Measurements from ENCODE around the gene NUDT22. TPM values are rescaled to one million over a fixed set of nuclear protein-coding genes. Genes with fewer than 3 reads are reported as not detected.
"Not testable (repeated sequence)": the region's sequence is repeated elsewhere in the genome, so short reads cannot be mapped to it uniquely, and the experiment has no call there.

The NUDT22 gene
- total RNA-seq, 2 donors from 2014 or later = 58.8 to 82.0 TPM

DNA sequence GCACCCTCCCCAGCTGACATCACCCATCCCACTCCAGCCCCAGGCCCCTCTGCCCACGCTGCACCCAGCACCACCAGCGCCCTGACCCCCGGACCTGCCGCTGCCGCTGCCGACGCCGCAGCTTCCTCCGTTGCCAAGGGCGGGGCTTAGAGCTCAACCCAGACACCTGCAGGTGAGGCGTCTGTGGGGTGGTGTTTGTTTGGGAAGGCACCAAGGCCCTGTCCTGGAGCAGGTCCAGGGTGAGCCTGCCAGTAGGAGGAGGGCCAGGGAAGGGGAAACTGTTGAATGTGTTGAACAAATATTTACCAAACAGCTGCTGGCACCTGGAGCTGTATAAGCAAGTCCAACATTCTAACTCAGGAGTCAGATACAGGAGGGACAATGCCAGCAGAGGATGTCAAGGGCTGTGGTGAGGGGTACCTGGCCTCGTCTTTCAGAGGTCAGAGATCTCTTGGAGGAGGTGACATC lies 11.4 kb downstream of the NUDT22 start:
- no peak for DNase-seq
- ATAC-seq = no peak
- intact Hi-C loops (cut with DNase I) = no loop called here

GRCh38 chr11:64238076-64238475 lies 12.0 kb downstream of the NUDT22 start:
- intact Hi-C loops (cut with DNase I) = no loop called here
- no peak for DNase-seq
- ATAC-seq = no peak

- no peak for DNase-seq
- intact Hi-C loops (cut with DNase I) = no loop called here
- no peak for ATAC-seq
Observed at GRCh38 chr11:64238999-64239398, 12.9 kb downstream of the NUDT22 start.

DNA sequence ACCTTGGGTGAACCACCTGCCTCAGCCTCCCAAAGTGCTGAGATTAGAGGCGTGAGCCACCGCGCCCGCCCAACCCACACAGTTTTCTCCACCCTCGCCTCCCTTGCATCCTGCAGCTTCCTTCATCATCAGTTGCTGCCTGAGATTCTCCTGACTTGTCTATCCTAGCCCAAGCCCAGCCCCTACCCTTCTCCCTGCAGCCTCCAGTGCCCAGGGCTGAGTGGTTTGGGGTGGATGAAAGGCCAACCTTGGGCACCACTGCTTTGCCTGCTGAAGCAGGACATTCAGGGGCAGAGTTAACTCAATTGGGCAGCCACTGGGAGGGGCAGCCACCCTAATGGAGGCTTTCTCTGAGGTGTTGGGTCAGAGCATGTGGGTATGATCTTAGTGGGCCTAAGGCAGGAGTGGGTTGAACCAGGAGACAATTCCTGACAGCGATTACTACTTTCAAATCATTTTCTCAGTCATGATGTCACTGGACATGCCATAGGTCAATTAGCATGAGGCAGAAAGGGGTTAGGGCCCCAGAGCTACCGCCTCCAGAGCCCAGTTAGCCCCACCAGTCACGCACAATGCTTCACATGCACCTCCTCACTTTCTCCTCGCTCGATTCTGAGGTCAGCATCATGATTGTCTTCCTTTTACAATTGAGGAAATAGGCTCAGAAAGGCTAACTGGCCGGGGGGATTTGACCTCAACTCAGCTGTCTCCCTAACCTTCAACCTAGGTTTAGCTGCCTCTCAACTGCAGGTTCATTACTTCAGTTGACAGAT lies 13.8 kb downstream of the NUDT22 start:
- intact Hi-C loops (cut with DNase I) = no loop called here
- ATAC-seq (no peak), DNase-seq (no peak)

GRCh38 chr11:64240435-64241240 lies 14.6 kb downstream of the NUDT22 start, which contains the start of gene FKBP2:
Gene FKBP2, plus strand, starts transcription at chr11:64241095. Its CDS starts 1,293 bp downstream, at chr11:64242388.
- intact Hi-C loops (cut with DNase I) = no loop called here
- DNase-seq = peak; percentile 98
- ATAC-seq = peak; percentile 75 to 83

DNA sequence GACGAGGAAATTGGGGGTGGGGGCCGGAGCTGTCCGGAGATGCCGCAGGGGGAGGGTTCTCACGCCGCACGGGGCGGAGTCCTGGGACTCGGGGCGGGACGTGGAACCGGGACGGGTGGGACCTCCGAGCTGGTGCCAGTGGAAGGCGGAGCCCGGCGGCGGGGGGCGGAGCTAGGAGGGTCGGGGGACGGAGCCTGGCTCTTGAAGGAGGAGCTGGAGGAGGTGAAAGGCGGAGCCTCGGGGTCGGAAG lies 15.1 kb downstream of the NUDT22 start:
- DNase-seq (peak; percentile 99), ATAC-seq (peak; percentile 89 to 90)
- intact Hi-C loops (cut with DNase I) = no loop called here

DNA sequence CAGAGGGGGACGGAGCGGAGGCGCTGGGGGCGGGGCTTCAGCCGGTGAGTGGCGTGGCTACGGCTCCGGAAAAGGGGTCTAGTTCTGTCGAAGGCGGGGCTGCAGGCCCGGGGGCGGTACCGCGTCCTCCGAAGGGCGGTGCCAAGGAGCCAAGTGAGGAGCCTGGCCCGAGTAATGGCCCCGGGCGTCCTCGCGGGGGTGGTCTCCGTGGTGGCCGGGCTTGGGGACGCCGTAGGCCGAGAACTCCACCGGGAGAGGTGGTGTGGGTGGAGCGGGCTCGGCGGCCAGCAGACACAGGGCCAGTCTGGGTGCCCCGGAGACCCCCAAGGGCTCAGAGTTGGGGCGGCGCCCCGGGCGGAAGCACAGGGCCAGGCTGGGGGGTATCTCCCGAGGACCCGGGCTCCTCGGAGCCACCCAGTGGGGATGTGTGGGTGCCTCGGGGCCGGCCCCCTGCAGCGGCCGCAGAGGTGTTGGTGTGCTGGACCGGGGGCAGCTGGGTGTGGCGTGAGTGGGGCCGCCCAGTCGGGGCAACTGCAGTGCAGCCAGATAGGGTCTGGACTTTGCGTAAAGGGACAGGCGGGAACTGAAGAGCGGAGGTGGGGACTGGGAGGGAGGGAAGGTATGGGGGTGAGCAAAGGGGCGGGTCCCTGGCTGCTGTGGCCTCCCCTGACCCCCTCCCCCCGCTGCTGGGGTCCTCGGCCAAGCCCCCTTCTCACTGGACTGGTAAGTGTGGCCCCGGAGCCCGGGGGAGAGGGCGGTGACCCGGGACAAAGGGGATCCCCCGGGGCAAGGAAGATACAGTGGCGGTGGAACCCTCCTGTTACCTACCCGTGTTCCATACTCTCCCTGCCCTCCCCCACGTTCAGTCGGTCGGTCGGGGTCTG lies 15.7 kb downstream of the NUDT22 start:
- intact Hi-C loops (cut with DNase I) = no loop called here
- DNase-seq (peak; percentile 74), ATAC-seq (peak; percentile 6 to 14)

DNA sequence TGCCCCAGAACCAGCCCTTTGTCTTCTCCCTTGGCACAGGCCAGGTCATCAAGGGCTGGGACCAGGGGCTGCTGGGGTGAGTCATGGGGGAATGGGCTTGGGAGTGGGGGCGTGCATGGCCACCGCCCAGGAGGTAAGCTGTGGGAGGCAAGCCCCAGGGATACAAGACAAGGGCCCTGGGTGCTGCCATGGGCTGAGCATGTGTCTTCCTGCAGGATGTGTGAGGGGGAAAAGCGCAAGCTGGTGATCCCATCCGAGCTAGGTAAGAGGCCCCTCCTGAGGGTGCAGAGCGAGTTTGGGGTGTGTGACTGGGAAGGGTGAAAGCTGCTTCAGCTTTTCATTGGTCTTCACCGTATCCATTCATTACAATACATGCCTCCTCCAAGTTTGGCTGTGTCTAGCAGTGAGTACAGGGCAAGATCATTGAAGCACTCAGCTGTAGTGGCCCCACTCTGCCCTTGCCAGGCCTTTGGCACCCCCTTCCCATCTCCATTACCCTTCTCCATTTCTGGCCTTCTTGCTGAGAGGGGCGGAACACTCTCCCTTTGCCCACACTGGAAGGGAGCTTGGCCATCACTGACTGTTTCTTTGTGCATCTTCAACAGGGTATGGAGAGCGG lies 17.3 kb downstream of the NUDT22 start:
- no peak for ATAC-seq
- no peak for DNase-seq
- intact Hi-C loops (cut with DNase I) = no loop called here

- DNase-seq (no peak), ATAC-seq (no peak)
- intact Hi-C loops (cut with DNase I) = no loop called here
Observed at GRCh38 chr11:64244107-64244506, 18.0 kb downstream of the NUDT22 start.

DNA sequence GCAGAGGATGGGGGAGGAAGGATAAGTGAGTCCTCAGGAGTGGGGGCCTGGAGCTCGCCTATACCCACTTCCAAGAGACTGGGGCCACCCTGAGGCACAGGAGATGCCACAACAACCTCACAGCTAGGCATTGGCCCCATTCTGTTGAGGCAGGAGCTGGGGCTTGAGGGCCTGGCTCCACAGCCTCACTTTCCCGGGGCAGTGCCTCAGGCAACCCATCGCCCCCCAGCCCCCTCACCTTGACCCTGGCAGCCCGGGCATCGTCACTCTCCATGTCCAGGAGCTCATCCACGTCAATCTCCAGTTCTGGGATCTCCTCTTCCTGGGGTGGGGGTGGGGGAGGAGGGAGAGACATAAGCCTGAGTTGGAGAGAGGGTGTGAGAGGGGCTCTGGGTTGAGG lies 18.9 kb downstream of the NUDT22 start:
- ATAC-seq (no peak), DNase-seq (no peak)
- intact Hi-C loops (cut with DNase I) = no loop called here

DNA sequence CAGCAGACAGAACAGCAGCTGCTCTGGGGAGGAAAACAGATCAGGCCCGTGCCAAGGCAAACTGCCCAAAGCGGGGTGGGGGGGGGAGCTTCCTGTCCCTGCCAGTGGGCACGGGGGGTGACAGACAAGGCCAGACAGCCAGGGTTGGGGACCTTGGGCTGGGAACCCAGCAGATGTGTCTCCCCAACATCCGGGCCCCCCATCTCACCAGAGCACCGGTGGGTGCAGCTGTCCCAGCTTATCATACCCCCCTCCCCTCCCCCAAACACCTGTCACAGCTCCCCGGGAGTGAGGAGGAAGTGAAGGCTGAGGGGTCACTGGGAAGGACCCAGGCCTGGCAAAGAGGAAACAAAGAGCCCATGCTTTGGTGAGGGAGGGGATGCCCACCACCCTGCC lies 19.3 kb downstream of the NUDT22 start:
- intact Hi-C loops (cut with DNase I) = no loop called here
- DNase-seq (peak; percentile 60), ATAC-seq (no peak)

DNA sequence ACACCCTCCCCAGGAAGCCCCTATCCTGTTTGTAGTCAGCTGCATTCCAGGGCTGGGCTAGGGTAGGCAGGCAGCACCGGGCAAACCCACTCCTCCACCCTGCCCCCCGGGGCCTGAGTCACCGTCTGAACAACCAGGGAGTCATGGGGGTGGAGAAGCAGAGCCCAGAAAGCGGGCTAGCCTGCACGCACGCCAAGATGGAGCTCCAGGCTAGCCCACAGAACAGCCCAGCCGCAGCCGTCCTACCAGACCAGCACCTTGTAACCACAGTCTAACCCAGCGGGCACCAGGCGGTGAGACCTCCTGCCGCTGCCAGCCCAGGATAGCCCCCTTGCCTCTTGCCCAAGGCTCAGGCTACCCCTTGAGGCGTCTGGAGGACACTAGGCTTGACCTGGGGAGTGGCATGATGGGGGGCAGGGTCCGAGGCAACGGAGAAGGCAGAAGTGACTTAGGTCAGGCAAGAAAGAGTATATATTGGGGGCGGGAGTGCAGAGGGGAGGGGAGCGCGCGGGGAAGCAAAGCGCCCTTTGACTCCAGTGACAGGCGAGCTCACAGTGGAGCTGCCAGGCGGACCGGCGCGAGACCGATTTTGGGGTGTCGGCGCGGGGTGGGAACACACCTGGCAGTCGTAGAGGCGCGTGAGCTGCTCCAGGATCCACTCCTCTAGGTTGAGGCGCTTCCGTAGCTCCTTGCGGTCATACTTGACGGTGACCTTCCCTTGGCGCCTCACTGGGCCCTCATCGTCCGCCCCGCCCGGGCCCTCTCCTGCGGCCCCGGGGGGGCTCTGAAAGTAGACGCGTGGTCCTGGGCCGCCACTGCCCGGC lies 19.9 kb downstream of the NUDT22 start:
- DNase-seq (peak; percentile 90), ATAC-seq (peak in 1 of 2 donors; percentile 7)
- intact Hi-C loops (cut with DNase I) = no loop called here

- not testable (repeated sequence) for DNase-seq, ATAC-seq
Observed at GRCh38 chr11:64246621-64246870, 20.5 kb downstream of the NUDT22 start.

GRCh38 chr11:64246871-64247728 lies 21.0 kb downstream of the NUDT22 start, which contains the start of gene PPP1R14B:
Gene PPP1R14B, minus strand, starts transcription at chr11:64246943. Its CDS starts 270 bp downstream, at chr11:64246673.
- intact Hi-C loops (cut with DNase I) = no loop called here
- DNase-seq = peak; percentile 94
- peak; percentile 68 to 76 for ATAC-seq

More at GRCh38 chr11:64246621-64246870, 20.5 kb downstream of the NUDT22 start:
- intact Hi-C loops (cut with DNase I) = not testable (repeated sequence)

GRCh38 chr11:64247729-64248531 lies 21.9 kb downstream of the NUDT22 start:
- ATAC-seq (peak; percentile 1), DNase-seq (no peak)

DNA sequence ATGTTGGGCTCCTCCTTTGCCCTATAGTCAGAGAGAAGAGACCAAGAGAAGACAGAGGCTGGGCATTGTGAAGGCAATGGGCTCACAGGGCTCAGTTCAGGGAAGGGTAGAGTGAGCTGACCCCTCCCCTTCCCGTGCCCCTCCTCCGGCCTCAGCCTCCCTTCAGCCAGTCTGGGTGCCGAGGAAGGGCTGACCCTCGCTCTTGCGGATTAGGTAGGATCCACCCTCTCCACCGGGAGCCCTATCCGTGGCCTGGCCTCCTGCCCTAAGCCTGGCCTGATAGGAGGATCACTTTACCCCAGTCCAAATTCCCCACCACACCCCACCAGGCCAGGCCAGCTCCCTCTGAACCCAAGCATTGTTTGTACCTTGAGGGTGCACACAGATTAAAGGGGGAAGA lies 22.5 kb downstream of the NUDT22 start:
- intact Hi-C loops (cut with DNase I) = no loop called here
- no peak for DNase-seq
- no peak for ATAC-seq

More at GRCh38 chr11:64247729-64248531, 21.9 kb downstream of the NUDT22 start:
- intact Hi-C loops (cut with DNase I) = no loop called here

GRCh38 chr11:64249038-64249437 lies 23.0 kb downstream of the NUDT22 start:
- DNase-seq (no peak), ATAC-seq (no peak)
- intact Hi-C loops (cut with DNase I) = no loop called here
